HT1080 (cell line): Measurements from ENCODE around the gene FREM3. TPM values are rescaled to one million over a fixed set of nuclear protein-coding genes. Genes with fewer than 3 reads are reported as not detected.

Source experiments
- total RNA-seq: library from RNA; depleted of rRNA; stranded (reverse); fragments of >200 nt; shearing (Covaris generic); gene quantifications from 2 replicates; pipeline ENCODE4 v1.2.3, GENCODE V29; 2014; rRNA removed

FREM3 gene
- total RNA-seq, 1 experiment from 2014 or later = not detected

Other genes with a start within 250 kb of the FREM3 start
- gene SMARCA5, start 187.0 kb downstream of the FREM3 start, total RNA-seq = 29.5 and 33.1 TPM in 2 replicates
- not detected in 2 replicates for gene GYPE, start 204.9 kb upstream of the FREM3 start, total RNA-seq